ENCODE results near the gene ZNF236. TPM values are rescaled to one million over a fixed set of nuclear protein-coding genes. Genes with fewer than 3 reads are reported as not detected.
"Not testable (repeated sequence)": the region's sequence is repeated elsewhere in the genome, so short reads cannot be mapped to it uniquely, and the experiment has no call there.

The ZNF236 gene
- polyA plus RNA-seq, 2 of the 4 experiments (the other 2 are of a cell fraction) = 2.6 to 7.8 TPM

DNA sequence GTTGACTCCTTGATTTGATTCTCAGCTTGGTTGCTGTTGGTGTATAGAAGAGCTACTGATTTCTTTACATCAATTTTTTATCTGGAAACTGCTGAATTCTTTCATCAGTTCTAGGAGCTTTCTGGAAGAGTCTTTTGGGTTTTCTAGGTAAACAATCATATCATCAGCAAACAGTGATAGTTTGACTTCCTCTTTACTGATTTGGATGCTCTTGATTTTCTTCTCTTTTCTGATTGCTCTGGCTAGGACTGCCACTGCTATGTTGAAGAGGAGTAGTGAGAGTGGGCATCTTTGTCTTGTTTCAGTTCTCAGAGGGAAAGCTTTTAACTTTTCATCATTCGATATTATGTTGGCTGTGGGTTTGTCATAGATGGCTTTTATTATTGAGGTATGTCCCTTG is 140.5 kb downstream of the ZNF236 start:
- TF ChIP-seq ZFP36 (IDR thresholded peaks at IDR 0.05; ENCODE audit: borderline replicate concordance, partially characterized antibody) (no peak), CHD2 (IDR thresholded peaks at IDR 0.05; ENCODE audit: low read length, partially characterized antibody) (no peak), CBX8 (IDR thresholded peaks at IDR 0.05) (no peak), ZC3H11A (IDR thresholded peaks at IDR 0.05) (no peak), NFE2L2 (conservative IDR thresholded peaks at IDR 0.05; ENCODE audit: low read length) (no peak), HDAC2 (IDR thresholded peaks at IDR 0.05) (no peak), JUN (IDR thresholded peaks at IDR 0.05) (no peak), CBX2 (IDR thresholded peaks at IDR 0.05; ENCODE audit: borderline replicate concordance, low read depth) (no peak), HOXA7 (CRISPR knock-in tag; IDR thresholded peaks at IDR 0.05) (no peak), TP53 (CRISPR knock-in tag; IDR thresholded peaks at IDR 0.05) (no peak), SREBF2 (IDR thresholded peaks at IDR 0.05) (no peak), NR3C1 (IDR thresholded peaks at IDR 0.05) (no peak)
- TF ChIP-seq, protein P1, sequence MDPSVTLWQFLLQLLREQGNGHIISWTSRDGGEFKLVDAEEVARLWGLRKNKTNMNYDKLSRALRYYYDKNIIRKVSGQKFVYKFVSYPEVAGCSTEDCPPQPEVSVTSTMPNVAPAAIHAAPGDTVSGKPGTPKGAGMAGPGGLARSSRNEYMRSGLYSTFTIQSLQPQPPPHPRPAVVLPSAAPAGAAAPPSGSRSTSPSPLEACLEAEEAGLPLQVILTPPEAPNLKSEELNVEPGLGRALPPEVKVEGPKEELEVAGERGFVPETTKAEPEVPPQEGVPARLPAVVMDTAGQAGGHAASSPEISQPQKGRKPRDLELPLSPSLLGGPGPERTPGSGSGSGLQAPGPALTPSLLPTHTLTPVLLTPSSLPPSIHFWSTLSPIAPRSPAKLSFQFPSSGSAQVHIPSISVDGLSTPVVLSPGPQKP (IDR thresholded peaks at IDR 0.05; ENCODE audit: low read depth, low read length) = no peak
- TF ChIP-seq, protein P2, sequence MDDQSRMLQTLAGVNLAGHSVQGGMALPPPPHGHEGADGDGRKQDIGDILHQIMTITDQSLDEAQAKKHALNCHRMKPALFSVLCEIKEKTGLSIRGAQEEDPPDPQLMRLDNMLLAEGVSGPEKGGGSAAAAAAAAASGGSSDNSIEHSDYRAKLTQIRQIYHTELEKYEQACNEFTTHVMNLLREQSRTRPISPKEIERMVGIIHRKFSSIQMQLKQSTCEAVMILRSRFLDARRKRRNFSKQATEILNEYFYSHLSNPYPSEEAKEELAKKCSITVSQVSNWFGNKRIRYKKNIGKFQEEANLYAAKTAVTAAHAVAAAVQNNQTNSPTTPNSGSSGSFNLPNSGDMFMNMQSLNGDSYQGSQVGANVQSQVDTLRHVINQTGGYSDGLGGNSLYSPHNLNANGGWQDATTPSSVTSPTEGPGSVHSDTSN (IDR thresholded peaks at IDR 0.05) = no peak
- ChIA-PET POLR2A (no interaction called here), CTCF (interaction anchor here (0.8 kb wide), 1 partner anchor 20 kb away, joined by 4 read pairs; no protein-coding TSS in a partner anchor)
- no peak overlapping the region for H3K4me3 ChIP-seq
- no peak for DNase-seq (ENCODE audit: low read depth in 1 of 2, low spot score in 1 of 2)
- 96% methylated on average over 1 of the region's 1 CpG for WGBS (ENCODE audit: missing lambda C conversion rate)
- no peaks in the 10 kb centered on the region for H3K9me3 ChIP-seq
- H3K27ac ChIP-seq = no peak overlapping the region
- H3K4me1 ChIP-seq = no peaks in the 10 kb centered on the region
- no peak overlapping the region for H3K4me2 ChIP-seq
- FAIRE-seq = no peak
- no peak for ATAC-seq

DNA sequence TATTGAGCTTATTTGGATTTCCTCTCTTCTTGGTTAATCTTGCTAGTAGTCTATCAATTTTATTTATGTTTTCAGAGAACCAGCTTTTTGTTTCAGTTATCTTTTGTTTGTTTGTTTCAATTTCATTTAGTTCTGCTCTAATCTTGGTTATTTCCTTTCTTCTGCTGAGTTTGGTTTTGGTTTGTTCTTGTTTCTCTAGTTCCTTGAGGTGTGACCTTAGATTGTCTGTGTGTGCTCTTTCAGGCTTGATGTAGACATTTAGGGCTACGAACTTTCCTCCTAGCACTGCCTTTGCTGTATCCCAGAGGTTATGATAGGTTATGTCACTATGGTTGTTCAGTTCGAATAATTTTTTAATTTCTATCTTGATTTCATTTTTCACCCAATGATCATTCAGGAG is 141.6 kb downstream of the ZNF236 start:
- WGBS (ENCODE audit: missing lambda C conversion rate) = 69% methylated on average over 2 of the region's 2 CpGs
- TF ChIP-seq NR3C1 (IDR thresholded peaks at IDR 0.05) (no peak), JUN (IDR thresholded peaks at IDR 0.05) (no peak), BHLHE40 (IDR thresholded peaks at IDR 0.05; ENCODE audit: low read depth, low read length) (no peak), EHMT2 (IDR thresholded peaks at IDR 0.05; ENCODE audit: low read depth) (no peak), HEYL (CRISPR knock-in tag; IDR thresholded peaks at IDR 0.05) (no peak)
- TF ChIP-seq, protein P3, sequence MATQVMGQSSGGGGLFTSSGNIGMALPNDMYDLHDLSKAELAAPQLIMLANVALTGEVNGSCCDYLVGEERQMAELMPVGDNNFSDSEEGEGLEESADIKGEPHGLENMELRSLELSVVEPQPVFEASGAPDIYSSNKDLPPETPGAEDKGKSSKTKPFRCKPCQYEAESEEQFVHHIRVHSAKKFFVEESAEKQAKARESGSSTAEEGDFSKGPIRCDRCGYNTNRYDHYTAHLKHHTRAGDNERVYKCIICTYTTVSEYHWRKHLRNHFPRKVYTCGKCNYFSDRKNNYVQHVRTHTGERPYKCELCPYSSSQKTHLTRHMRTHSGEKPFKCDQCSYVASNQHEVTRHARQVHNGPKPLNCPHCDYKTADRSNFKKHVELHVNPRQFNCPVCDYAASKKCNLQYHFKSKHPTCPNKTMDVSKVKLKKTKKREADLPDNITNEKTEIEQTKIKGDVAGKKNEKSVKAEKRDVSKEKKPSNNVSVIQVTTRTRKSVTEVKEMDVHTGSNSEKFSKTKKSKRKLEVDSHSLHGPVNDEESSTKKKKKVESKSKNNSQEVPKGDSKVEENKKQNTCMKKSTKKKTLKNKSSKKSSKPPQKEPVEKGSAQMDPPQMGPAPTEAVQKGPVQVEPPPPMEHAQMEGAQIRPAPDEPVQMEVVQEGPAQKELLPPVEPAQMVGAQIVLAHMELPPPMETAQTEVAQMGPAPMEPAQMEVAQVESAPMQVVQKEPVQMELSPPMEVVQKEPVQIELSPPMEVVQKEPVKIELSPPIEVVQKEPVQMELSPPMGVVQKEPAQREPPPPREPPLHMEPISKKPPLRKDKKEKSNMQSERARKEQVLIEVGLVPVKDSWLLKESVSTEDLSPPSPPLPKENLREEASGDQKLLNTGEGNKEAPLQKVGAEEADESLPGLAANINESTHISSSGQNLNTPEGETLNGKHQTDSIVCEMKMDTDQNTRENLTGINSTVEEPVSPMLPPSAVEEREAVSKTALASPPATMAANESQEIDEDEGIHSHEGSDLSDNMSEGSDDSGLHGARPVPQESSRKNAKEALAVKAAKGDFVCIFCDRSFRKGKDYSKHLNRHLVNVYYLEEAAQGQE (IDR thresholded peaks at IDR 0.05) = no peak
- TF ChIP-seq, protein P4, sequence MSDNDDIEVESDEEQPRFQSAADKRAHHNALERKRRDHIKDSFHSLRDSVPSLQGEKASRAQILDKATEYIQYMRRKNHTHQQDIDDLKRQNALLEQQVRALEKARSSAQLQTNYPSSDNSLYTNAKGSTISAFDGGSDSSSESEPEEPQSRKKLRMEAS (IDR thresholded peaks at IDR 0.05) = no peak
- H3K4me1 ChIP-seq = no peaks in the 10 kb centered on the region
- no peak overlapping the region for H3K27ac ChIP-seq
- POLR2A ChIA-PET = no interaction called here
- DNase-seq (ENCODE audit: low read depth in 1 of 2, low spot score in 1 of 2) (no peak), FAIRE-seq (no peak), ATAC-seq (no peak)
- CTCF ChIA-PET = no interaction called here
- no peak overlapping the region for H3K4me2 ChIP-seq
- no peaks in the 10 kb centered on the region for H3K9me3 ChIP-seq
- no peak overlapping the region for H3K4me3 ChIP-seq

DNA sequence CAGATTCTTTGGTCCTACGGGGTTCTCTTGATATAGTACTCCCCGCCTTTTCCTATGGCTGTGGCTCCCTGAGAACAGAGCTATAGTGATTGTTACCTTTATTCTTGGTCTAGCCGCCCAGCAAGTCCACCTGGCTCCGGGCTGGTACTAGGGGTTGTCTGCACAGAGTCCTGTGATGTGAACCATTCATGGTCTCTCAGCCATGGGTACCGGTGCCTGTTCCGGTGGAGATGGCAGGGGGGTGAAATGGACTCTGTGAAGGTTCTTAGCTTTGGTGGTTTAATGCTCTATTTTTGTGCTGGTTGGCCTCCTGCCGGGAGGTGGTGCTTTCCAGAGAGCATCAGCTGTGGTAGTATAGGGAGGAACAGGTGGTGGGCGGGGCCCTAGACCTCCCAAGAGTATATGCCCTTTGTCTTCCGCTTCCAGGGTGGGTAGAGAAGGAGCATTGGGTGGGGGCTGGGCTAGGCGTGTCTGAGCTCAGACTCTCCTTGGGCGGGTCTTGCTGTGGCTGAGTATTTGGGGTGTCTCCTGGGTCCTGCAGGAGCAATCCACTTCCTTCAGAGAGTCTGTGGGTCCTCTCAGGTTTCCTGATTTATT is 143.3 kb downstream of the ZNF236 start:
- POLR2A ChIA-PET, ATAC-seq, CTCF ChIA-PET: not testable (repeated sequence)

DNA sequence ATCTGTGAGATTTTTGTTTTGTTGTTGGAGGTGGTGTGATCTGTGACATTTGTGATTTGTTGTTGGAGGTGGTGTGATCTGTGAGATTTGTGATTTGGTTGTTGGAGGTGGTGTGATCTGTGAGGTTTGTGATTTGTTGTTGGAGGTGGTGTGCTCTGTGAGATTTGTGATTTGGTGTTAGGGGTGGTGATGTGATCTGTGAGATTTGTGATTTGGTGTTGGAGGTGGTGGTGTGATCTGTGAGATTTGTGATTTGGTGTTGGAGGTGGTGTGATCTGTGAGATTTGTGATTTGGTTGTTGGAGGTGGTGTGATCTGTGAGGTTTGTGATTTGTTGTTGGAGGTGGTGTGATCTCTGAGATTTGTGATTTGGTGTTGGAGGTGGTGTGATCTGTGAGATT is 144.9 kb downstream of the ZNF236 start:
- POLR2A ChIA-PET; DNase-seq (ENCODE audit: low read depth in 1 of 2, low spot score in 1 of 2); H3K4me1 ChIP-seq; H3K4me2 ChIP-seq; H3K9me3 ChIP-seq; ATAC-seq; CTCF ChIA-PET; H3K4me3 ChIP-seq; FAIRE-seq; H3K27ac ChIP-seq: not testable (repeated sequence)

More for the DNA sequence above, 143.3 kb downstream of the ZNF236 start:
- H3K4me1 ChIP-seq; DNase-seq (ENCODE audit: low read depth in 1 of 2, low spot score in 1 of 2); H3K4me3 ChIP-seq; FAIRE-seq; H3K4me2 ChIP-seq; H3K27ac ChIP-seq; H3K9me3 ChIP-seq: not testable (repeated sequence)
- WGBS (ENCODE audit: missing lambda C conversion rate) = 92% methylated on average over 9 of the region's 11 CpGs

Measured in A549 (cell line).